ENCODE data around the gene INSIG2.
A peak's percentile ranks its signal among the peaks of the same experiment; 100 is the strongest.

Gene INSIG2

DNA sequence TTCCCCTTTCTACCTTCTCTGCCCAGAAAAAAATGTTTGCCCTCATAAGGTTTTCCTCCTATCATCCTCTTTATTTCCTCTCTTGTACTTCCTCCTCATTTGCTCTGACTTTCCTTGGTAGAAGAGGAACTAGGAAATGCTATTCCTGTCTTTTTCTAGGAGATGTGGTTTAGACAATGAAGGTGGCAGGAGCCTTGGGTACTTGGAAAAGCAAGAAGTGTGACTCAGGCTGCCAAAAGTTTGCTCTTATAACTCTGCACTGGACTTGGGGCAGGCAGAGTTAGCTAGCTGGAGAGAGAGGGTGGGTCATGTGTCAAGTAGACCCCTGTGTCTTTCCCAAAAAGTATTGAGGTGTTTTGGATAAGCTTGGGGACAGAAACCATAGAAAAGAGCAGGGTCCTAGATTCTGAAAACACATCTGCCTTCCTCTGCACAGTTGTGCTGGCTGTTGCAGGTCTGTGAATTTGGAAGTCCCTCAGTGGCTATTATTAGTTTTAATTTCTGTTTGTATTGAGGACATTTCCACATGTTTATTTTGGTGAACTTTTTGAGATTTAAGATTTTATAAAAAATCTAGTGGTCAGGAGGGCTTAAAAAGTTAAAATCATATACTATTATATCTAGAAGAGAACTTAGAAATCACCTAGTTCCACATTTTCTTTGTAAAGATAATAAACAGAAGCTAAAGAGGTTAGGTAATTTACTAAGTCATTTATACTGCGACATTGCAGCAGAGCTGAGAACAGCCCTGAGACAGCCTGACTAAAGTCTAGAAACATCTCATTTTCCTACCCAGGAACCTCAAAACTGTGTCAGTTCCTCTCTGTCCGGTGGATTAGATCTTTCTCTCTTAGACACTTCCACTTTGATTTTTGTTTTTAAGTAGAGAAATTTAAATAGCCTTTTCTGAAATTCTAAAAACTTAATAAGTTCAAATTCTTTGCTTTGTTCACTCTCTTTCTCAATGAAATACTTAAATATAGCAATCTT is 16.0 kb downstream of the INSIG2 start:
- TF ChIP-seq, protein P1, sequence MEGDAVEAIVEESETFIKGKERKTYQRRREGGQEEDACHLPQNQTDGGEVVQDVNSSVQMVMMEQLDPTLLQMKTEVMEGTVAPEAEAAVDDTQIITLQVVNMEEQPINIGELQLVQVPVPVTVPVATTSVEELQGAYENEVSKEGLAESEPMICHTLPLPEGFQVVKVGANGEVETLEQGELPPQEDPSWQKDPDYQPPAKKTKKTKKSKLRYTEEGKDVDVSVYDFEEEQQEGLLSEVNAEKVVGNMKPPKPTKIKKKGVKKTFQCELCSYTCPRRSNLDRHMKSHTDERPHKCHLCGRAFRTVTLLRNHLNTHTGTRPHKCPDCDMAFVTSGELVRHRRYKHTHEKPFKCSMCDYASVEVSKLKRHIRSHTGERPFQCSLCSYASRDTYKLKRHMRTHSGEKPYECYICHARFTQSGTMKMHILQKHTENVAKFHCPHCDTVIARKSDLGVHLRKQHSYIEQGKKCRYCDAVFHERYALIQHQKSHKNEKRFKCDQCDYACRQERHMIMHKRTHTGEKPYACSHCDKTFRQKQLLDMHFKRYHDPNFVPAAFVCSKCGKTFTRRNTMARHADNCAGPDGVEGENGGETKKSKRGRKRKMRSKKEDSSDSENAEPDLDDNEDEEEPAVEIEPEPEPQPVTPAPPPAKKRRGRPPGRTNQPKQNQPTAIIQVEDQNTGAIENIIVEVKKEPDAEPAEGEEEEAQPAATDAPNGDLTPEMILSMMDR (conservative IDR thresholded peaks at IDR 0.05): no peak
- no peak overlapping the region for H3K27ac ChIP-seq

DNA sequence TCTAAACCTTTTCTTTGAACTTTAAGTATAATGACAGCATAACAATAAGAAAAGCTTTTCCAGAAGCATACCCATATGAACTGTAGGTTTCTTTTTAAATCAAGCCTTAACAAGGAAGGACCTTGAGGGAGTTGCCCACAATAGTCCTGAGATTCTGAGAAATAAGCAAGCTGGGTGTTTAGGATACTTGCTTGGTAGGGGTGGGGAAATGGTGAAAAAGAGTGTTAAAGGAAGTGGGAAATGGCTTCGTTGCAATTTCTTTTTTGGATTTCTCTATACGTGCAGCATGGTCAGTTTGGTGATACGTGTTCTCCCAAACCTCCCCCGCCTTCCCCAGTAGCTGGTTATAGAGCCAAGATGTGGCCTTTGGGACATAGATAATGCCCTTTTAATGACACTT is 17.2 kb downstream of the INSIG2 start:
- H3K27ac ChIP-seq: no peak overlapping the region
- TF ChIP-seq, protein P1 (conservative IDR thresholded peaks at IDR 0.05): no peak

DNA sequence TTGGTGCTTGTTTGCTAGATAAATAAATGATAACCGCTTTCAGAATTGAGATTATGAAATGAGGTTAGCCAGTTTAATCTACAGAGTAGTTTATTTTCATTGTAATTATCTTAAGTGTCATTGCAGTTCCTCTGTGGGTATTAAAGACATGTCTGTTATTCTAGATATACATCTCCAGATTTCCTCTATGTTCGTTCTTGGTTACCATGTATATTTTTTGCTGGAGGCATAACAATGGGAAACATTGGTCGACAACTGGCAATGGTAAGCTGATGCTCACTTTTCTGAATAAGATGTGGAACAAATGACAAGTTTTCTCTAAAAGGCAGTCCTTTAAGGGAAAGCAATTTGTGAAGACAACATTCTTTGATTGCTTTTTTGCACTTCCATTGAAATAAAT is 18.7 kb downstream of the INSIG2 start:
- H3K27ac ChIP-seq: no peak overlapping the region
- TF ChIP-seq, protein P1 (conservative IDR thresholded peaks at IDR 0.05): no peak

DNA sequence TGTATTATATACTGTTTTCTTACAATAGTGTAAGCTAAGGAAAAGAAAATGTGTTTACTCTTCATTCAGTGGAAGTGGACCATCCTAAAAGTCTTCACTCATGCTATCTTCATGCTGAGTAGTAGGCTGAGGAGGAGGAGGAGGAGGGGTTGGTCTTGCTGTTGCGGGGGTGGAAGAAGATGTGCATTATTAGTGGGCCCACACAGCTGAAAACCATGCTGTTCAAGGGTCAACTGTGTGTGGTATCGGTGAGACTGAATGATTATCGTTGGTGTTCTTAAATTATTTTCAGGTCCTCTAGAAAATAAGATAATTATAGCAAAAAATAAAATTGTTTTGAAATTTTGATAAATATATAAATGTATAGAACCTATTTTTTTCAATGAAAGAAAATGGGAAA is 22.0 kb downstream of the INSIG2 start:
- H3K27ac ChIP-seq: no peak overlapping the region
- TF ChIP-seq, protein P1 (conservative IDR thresholded peaks at IDR 0.05): no peak

DNA sequence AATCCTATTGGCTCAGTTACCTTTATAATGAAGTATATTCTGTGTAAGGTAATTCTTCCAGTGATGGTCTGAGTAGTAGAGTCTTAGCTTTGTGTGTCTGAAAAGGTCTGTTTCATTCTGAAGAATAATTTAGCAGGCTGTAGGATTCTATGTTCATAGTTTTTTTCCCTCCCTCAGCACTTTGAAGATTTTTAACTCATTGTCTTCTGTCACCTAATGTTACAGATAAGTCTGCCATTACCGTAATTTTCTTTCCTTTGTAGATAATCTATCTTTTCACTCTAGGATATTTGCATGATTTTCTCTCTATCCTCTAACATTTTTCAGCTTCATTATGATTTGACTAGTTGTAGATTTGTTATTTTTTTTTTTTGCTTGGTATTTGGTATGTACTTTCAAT is 22.7 kb downstream of the INSIG2 start:
- H3K27ac ChIP-seq: no peak overlapping the region
- TF ChIP-seq, protein P1 (conservative IDR thresholded peaks at IDR 0.05): no peak

DNA sequence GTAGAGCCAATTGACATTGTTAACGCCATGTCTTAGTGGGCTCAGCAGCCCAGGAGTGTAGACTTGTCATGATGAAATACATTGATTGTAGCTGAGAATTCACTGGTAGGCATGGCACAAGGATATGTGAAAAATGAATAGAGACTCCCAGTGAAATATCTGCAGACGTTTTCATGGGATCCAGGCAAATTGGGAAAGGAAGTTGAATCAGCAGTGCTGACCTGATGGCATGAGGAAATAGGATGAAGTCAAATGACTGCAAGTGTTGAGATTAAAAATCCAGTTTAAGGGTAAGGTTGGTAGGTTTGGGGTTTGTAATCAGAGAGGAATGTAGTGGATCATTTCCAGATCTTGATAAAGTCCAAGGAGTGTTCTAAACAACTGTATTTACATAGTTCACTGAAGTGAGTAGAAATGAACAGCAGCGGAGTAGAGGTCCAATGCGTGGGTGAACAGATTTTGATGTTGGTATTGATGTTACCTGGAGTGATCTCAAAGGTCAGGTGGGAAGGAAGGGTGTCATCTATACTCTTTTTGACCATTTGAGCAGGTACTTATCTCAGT is 24.6 kb downstream of the INSIG2 start:
- TF ChIP-seq, protein P1 (conservative IDR thresholded peaks at IDR 0.05): no peak
- H3K27ac ChIP-seq: peak overlapping the region; percentile 28

DNA sequence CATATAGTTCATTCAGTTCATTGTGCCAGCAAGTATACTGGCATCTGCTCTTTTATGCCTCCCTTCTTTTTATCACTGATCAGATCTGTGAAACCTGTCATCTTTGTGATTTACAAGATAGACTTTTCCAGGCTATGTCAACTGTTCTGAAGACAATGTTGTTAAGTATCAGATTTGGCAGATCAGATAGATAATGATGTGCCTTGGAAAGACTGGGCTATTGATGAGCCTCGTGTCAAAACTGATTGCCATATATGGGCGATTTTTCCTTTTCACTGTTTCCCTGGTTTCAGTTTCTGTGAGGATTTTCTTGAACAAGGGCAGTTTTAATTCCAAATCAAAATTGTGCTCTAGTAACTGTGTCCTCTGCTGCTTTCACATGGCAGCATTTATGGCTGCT is 26.6 kb downstream of the INSIG2 start:
- TF ChIP-seq, protein P1 (conservative IDR thresholded peaks at IDR 0.05): no peak
- peak overlapping the region; percentile 35 for H3K27ac ChIP-seq

All from VCaP (cell line).